Nephron progenitor cell (in vitro differentiated cells): ENCODE results near the gene SLC25A45.
A peak's percentile ranks its signal among the peaks of the same experiment; 100 is the strongest.

Source experiments
- DNase-seq: peaks from one replicate; pipeline ENCODE4 v3.0.0; 2021
- H3K27ac Mint-ChIP-seq: 2 replicates; pipeline ENCODE4 v1.8.0; 2021; ENCODE audit warnings: mild to moderate bottlenecking, moderate library complexity, mixed read lengths
- H3K27me3 Mint-ChIP-seq: 2 replicates; pipeline ENCODE4 v1.8.0; 2021; ENCODE audit warnings: mild to moderate bottlenecking, low read depth, mixed read lengths; ENCODE audit not compliant: poor library complexity
- H3K36me3 Mint-ChIP-seq: 2 replicates; pipeline ENCODE4 v1.8.0; 2021; ENCODE audit warnings: low read depth, mixed read lengths
- H3K4me1 Mint-ChIP-seq: 2 replicates; pipeline ENCODE4 v1.8.0; 2021; ENCODE audit warnings: mixed read lengths
- H3K4me3 Mint-ChIP-seq: 2 replicates; pipeline ENCODE4 v1.8.0; 2021; ENCODE audit warnings: mild to moderate bottlenecking, moderate library complexity, mixed read lengths
- H3K9me3 Mint-ChIP-seq: 2 replicates; pipeline ENCODE4 v1.8.0; 2021; ENCODE audit warnings: mild to moderate bottlenecking, moderate library complexity, mixed read lengths
- TF ChIP-seq, protein P1 (sequence below): fragments of 200-600 bp; sonication (generic); IDR thresholded peaks from 2 replicates; pipeline ENCODE4 v1.5.0; 2021; ENCODE audit warnings: antibody characterized with exemption

Gene SLC25A45

DNA sequence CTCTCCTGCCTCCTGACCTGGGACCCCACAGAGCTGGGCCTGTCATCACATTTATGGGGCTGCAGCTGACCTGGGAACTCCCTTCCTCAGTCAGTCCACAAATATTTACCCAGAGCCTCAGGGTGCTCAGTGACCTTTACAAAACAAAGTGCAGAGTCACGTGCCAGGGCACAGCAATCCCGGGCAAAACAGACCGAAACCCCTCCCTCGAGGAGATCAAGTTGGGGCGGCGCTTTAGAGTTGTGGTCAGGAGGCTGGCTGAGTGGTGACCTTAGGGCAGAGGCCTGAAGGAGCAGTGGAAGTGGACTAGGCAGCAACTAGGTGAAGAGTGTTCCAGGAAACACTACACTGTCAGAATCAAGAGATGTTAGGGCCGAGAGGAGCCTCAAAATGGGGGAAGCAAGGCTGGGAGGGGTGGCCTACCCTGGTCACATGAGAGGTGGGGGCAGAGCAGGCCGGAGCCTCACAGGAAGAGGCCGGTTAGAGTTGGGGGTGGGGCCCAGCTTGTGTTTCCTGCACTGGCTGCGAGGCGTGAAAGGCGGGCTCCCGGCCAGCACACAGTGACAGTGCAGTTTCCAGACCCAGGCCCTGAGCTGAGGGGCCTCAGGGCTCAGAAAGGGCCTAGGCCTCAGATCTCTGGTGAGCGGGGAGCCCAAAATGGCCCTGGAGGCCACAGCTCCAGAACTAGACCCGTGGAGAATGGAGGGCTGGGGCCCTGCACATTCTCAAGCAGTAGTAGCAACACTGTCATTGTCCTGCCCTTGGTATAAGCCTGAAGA lies 36.4 kb upstream of the SLC25A45 start:
- Mint-ChIP-seq H3K27ac (peak overlapping the region; percentile 100), H3K27me3 (no peaks in the 10 kb centered on the region), H3K36me3 (no peaks in the 10 kb centered on the region), H3K4me1 (peaks cover 87% of the 10 kb centered on the region), H3K9me3 (no peaks in the 10 kb centered on the region), H3K4me3 (peak overlapping the region; percentile 76)
- peak; percentile 81 for DNase-seq
- TF ChIP-seq, protein P1, sequence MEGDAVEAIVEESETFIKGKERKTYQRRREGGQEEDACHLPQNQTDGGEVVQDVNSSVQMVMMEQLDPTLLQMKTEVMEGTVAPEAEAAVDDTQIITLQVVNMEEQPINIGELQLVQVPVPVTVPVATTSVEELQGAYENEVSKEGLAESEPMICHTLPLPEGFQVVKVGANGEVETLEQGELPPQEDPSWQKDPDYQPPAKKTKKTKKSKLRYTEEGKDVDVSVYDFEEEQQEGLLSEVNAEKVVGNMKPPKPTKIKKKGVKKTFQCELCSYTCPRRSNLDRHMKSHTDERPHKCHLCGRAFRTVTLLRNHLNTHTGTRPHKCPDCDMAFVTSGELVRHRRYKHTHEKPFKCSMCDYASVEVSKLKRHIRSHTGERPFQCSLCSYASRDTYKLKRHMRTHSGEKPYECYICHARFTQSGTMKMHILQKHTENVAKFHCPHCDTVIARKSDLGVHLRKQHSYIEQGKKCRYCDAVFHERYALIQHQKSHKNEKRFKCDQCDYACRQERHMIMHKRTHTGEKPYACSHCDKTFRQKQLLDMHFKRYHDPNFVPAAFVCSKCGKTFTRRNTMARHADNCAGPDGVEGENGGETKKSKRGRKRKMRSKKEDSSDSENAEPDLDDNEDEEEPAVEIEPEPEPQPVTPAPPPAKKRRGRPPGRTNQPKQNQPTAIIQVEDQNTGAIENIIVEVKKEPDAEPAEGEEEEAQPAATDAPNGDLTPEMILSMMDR = no peak

DNA sequence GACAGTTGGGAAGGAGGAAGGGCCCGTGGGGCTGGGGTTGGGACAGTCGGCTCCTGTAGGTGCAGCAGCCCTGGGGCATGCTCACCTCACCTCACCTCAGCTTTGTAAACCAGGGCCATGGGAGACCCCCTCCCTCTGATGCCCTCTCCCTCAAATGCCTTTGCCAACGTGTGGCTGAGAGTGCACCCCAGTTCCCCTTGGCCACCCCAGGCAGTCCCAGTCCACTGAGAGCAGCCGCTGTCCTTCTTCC lies 35.9 kb upstream of the SLC25A45 start:
- H3K27me3 Mint-ChIP-seq = no peaks in the 10 kb centered on the region
- H3K4me1 Mint-ChIP-seq = peaks cover 83% of the 10 kb centered on the region
- no peaks in the 10 kb centered on the region for H3K36me3 Mint-ChIP-seq
- H3K27ac Mint-ChIP-seq = peak overlapping the region; percentile 100
- H3K9me3 Mint-ChIP-seq = no peaks in the 10 kb centered on the region
- peak overlapping the region; percentile 76 for H3K4me3 Mint-ChIP-seq
- DNase-seq = no peak
- TF ChIP-seq, protein P1 = no peak

DNA sequence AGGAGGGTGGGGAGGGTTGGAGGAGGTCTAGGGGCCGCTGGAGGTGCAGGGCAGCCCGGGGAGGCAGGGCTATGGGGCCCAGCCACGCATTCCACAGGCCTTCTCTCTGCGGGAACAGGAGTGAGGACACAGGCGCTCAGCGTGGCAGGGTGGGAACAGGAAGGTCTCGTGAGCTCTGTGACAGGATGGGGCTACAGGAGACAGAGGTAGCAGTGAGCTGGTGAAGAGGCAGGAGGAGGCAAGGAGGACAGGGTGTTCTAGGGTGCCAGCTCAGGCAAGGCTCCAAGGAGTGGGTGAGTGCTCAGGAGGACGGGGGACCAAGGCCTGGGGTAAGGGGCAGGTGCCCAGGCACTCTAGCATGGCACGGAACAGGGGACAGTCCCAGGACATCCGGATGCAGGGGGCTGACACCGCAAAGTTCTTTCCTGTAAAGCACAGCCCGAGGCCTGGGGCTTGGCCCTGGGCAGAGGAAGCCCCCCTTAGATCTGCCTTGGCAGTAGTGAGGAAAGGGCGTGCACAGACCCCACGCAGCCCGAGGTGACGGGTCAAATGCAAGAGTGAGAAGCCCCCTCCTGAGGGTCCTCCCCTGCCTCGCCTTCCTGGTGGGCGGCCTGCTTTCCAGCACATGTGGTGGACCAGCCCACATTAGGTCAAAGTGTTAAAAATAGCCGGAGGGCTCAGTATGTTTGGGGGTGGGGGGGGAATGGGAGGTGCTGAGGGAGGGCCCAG lies 35.4 kb upstream of the SLC25A45 start:
- Mint-ChIP-seq H3K4me3 (peak overlapping the region; percentile 63), H3K9me3 (no peaks in the 10 kb centered on the region), H3K36me3 (no peaks in the 10 kb centered on the region), H3K4me1 (peaks cover 83% of the 10 kb centered on the region), H3K27ac (peak overlapping the region; percentile 100), H3K27me3 (no peaks in the 10 kb centered on the region)
- peak; percentile 38 for DNase-seq
- TF ChIP-seq, protein P1 = no peak

DNA sequence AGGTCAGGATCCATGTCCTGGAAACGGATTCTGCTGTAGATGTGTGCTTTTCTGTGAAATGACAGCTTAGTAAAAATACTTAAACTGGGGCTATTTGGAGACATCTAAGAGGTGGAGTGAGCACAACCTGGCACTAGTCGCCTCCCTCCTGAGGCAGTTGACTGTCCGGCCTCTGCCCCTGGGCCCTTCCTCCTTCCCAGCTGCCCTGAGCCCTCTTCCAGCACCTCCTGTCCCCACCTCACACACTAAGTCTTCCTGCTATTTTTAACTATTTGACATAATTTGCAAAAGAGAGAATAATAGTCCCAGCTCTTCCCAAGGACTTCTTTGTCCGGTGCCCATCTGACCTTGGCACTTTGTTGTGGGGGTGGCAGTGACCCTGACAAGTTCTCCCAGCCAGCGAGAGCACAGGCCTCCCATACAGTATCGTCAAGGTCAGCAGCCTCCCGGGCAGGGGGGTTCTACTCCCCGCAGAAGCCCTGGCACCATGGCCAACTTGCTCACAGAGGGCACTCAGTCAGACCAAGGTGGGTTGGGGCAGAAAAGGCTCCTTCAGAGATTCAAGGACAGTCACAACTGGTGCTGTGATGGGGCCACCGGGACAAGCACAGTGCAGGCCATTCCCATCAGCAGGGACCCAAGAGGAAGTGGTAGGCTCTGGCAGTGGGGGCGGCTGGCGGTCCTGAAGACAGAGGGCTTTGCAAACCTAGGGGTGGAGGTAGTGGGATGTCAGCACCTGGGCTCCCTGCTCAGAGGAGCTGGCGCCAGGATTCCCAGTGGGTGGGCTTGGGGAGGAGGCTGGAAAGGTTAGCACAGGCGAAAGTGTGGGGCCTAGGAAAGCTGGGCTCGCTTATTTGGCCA lies 34.6 kb upstream of the SLC25A45 start:
- H3K4me3 Mint-ChIP-seq = peak overlapping the region; percentile 18
- no peak for DNase-seq
- no peaks in the 10 kb centered on the region for H3K27me3 Mint-ChIP-seq
- H3K4me1 Mint-ChIP-seq = peaks cover 85% of the 10 kb centered on the region
- H3K36me3 Mint-ChIP-seq = peaks cover 5% of the 10 kb centered on the region
- H3K9me3 Mint-ChIP-seq = no peaks in the 10 kb centered on the region
- TF ChIP-seq, protein P1 = no peak
- H3K27ac Mint-ChIP-seq = peak overlapping the region; percentile 92

DNA sequence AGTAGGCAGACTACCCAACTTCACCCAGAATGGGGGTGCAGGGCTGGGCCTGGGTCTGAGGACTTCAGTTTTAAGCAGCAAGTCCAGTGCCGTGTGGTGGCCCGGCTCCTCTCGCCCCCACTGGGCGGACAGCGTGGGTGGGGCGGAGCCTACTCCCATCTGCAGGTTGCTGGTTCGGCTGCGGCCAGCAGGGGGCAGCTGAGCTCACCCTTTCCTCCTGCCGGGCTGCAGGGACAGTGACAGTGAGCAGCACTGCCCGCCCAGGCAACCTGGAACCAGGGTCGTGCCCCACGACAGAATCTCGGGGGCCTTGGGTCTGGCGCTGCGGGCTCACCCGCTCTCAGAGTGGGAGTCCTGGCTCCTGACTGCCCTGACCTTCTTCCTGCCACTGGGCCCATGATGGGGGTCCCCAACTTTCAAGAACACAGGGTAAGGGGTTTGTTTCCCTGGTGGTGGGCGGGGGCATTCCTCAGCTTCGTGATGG lies 33.9 kb upstream of the SLC25A45 start:
- Mint-ChIP-seq H3K4me3 (peak overlapping the region; percentile 52), H3K9me3 (no peaks in the 10 kb centered on the region), H3K4me1 (peaks cover 79% of the 10 kb centered on the region), H3K27me3 (no peaks in the 10 kb centered on the region), H3K36me3 (peaks cover 5% of the 10 kb centered on the region), H3K27ac (no peak overlapping the region)
- peak; percentile 96 for DNase-seq
- TF ChIP-seq, protein P1 = peak; percentile 93
